ENCODE data around the gene AARS2. TPM values are rescaled to one million over a fixed set of nuclear protein-coding genes. Genes with fewer than 3 reads are reported as not detected.

AARS2 gene
- polyA plus RNA-seq, 1 experiment = 5.8 TPM

DNA sequence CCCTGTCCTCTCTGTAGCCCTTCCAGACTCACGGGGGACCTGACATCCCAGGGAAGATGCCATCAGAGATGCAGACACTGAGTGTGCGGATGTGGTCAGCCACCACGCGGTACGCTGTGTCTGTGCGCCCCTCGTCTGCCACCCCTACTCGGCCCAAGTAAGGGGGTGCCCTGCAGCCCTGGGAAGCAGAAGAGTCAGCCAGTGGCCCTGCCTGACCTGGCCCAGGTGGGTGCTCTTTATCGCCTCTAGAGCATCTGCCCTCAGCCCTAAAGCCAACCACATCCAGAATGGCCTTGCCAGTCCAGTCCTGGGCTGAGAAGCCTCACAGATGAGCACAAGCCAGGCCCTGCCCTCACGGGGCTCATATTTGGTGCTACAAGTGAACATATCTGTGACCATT is 5.9 kb downstream of the AARS2 start:
- Histone ChIP-seq H3K4me3 (ENCODE audit: low read depth, low read length) (no peak overlapping the region), H3K27ac (ENCODE audit: low read depth, low read length) (no peak overlapping the region), H3K27me3 (ENCODE audit: control insufficient read depth, insufficient read depth, low read length) (no peaks in the 10 kb centered on the region), H3K9me3 (ENCODE audit: control insufficient read depth, insufficient read depth, low read length) (no peaks in the 10 kb centered on the region)
- TF ChIP-seq, protein P1, sequence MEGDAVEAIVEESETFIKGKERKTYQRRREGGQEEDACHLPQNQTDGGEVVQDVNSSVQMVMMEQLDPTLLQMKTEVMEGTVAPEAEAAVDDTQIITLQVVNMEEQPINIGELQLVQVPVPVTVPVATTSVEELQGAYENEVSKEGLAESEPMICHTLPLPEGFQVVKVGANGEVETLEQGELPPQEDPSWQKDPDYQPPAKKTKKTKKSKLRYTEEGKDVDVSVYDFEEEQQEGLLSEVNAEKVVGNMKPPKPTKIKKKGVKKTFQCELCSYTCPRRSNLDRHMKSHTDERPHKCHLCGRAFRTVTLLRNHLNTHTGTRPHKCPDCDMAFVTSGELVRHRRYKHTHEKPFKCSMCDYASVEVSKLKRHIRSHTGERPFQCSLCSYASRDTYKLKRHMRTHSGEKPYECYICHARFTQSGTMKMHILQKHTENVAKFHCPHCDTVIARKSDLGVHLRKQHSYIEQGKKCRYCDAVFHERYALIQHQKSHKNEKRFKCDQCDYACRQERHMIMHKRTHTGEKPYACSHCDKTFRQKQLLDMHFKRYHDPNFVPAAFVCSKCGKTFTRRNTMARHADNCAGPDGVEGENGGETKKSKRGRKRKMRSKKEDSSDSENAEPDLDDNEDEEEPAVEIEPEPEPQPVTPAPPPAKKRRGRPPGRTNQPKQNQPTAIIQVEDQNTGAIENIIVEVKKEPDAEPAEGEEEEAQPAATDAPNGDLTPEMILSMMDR (IDR thresholded peaks at IDR 0.05; ENCODE audit: low read depth, low read length) = no peak
- no peak for DNase-seq (ENCODE audit: low read depth, low spot score)
- CTCF ChIA-PET = no interaction called here
- POLR2A ChIA-PET = no interaction called here

DNA sequence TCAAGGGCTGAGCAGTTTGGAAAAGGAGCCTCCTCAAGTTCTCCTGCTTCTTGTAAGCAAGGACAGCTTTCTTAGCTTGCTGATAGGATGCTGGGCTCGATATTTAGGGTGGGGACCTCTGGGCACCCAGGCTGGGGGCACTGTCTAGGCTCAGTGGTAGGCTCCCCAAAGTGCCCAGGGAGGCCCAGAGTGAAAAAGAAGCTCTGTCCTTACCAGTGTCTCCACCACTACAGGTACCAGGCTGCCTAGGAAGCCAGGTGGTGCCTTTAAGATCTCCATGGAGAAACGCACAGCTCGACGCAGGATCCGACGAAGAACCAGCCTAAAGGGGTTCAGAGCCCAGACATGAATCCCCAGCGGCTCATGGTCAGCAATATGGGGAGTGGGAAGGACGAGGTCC is 6.4 kb downstream of the AARS2 start:
- POLR2A ChIA-PET = interaction anchor here (0.7 kb wide), 1 partner anchor 60 kb away, joined by 4 read pairs; the partner anchor contains the start of gene HSP90AB1
- TF ChIP-seq, protein P1 (IDR thresholded peaks at IDR 0.05; ENCODE audit: low read depth, low read length) = no peak
- CTCF ChIA-PET = interaction anchor here (0.6 kb wide), 1 partner anchor 36 kb away, joined by 3 read pairs; no protein-coding TSS in a partner anchor

DNA sequence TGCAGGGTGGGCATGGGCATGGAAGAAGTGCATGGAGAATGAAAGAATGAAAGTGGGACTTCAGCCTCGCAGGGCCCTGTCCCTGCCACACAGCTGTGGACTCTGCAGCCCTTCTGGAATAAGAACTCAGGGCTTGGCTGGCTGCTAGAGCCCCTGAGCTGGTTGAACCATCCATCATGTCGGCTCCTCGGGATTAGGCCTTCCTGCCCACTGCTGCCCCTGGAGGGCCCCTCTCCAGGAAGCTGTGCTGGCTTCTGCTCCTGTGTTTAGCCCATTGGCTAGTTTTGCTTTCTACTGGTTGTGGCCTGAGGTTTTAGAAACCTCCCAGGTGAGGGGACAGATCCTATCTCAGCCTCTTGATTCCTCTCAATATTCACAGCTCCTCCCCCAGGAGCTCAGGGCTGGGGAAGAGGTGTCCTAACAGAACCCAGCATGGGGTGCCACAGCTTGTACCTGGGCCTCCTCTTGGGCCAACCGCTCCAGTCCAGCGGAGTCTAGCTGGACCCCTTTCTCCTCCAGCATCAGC is 7.9 kb downstream of the AARS2 start:
- no peak overlapping the region for H3K4me3 ChIP-seq (ENCODE audit: low read depth, low read length)
- H3K27ac ChIP-seq (ENCODE audit: low read depth, low read length) = no peak overlapping the region
- no peak for DNase-seq (ENCODE audit: low read depth, low spot score)
- TF ChIP-seq, protein P1 (IDR thresholded peaks at IDR 0.05; ENCODE audit: low read depth, low read length) = no peak
- H3K27me3 ChIP-seq (ENCODE audit: control insufficient read depth, insufficient read depth, low read length) = no peaks in the 10 kb centered on the region
- ChIA-PET CTCF (interaction anchor here (0.6 to 1.6 kb wide), 8 partner anchors 7 to 1026 kb away, joined by 3 to 11 read pairs (median 4); partner anchors contain the start of genes AARS2 and TMEM151B), POLR2A (interaction anchor here (0.7 to 1.3 kb wide), 2 partner anchors 9 to 58 kb away, joined by 3 to 5 read pairs; partner anchors contain the start of gene HSP90AB1)
- H3K9me3 ChIP-seq (ENCODE audit: control insufficient read depth, insufficient read depth, low read length) = no peaks in the 10 kb centered on the region

More for the DNA sequence above, 6.4 kb downstream of the AARS2 start:
- H3K27me3 ChIP-seq (ENCODE audit: control insufficient read depth, insufficient read depth, low read length) = no peaks in the 10 kb centered on the region
- H3K4me3 ChIP-seq (ENCODE audit: low read depth, low read length) = no peak overlapping the region
- H3K27ac ChIP-seq (ENCODE audit: low read depth, low read length) = no peak overlapping the region
- DNase-seq (ENCODE audit: low read depth, low spot score) = no peak
- no peaks in the 10 kb centered on the region for H3K9me3 ChIP-seq (ENCODE audit: control insufficient read depth, insufficient read depth, low read length)

DNA sequence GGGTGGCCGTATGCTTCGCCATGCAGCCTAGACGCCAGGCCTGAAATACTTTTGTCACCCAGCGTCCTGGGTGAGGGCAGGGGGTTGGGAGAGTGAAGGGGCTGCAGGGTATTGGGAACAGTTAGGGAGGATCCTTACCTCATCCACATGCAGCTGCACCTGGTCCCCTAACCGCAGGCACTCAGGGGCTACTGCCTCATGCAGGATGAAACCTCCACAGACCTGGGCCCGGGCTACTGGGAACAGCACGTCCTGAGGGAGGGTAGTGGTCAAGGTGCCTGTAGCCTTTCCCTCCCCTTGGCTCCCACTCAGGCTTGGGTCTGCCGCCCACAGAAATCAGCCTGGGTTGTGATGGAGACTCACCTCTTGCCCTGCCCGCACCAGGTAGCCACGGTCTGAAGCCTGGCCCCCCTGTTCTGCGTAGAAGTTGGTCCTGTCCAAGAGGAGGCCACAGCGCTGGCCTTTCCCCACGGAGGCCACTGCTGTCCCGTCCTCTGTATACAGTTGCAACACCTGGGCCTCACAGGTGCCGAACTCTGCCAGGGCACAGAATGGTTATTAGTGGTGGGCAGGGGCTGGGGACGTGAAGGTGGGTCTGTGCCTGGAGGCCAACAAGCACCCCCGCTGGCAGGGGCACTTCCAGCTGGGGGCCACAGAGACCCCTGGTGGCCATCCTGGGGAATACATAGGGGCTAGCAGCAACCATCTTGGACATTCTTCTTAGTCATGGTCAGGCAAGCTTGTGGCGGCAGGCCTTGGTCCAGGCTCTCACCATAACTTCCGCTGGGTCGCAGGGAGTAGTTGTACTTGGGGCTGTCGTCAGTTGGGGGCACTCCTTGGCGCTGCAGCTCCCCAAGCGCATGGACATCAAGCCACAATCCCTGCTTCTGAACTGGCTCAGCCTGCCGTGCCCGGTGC is 8.6 kb downstream of the AARS2 start:
- CTCF ChIA-PET = interaction anchor here (0.6 to 1.6 kb wide), 10 partner anchors 8 to 1027 kb away, joined by 3 to 11 read pairs (median 4); partner anchors contain the start of genes AARS2 and TMEM151B
- no peak overlapping the region for H3K4me3 ChIP-seq (ENCODE audit: low read depth, low read length)
- DNase-seq (ENCODE audit: low read depth, low spot score) = no peak
- POLR2A ChIA-PET = interaction anchor here (0.7 to 1.3 kb wide), 2 partner anchors 8 to 58 kb away, joined by 3 to 5 read pairs; partner anchors contain the start of gene HSP90AB1
- TF ChIP-seq, protein P1 (IDR thresholded peaks at IDR 0.05; ENCODE audit: low read depth, low read length) = peak; percentile 76
- H3K9me3 ChIP-seq (ENCODE audit: control insufficient read depth, insufficient read depth, low read length) = no peaks in the 10 kb centered on the region
- no peak overlapping the region for H3K27ac ChIP-seq (ENCODE audit: low read depth, low read length)
- H3K27me3 ChIP-seq (ENCODE audit: control insufficient read depth, insufficient read depth, low read length) = no peaks in the 10 kb centered on the region
